HG03575 (cell line): Measurements from ENCODE around the gene ERBB4.
"Not testable (repeated sequence)": the region's sequence is repeated elsewhere in the genome, so short reads cannot be mapped to it uniquely, and the experiment has no call there.

Experiments
- ATAC-seq: cut with Tn5 transposase; IDR thresholded peaks from one replicate; pipeline ENCODE4 v1.9.1; 2021; ENCODE audit not compliant: unreplicated experiment, insufficient number of reproducible peaks, low FRiP score; ENCODE audit errors: extremely low read depth

ERBB4 gene

GRCh38 chr2:212530991-212531390 is 7.6 kb downstream of the ERBB4 start:
- ATAC-seq, result no peak

GRCh38 chr2:212530373-212530772 is 8.2 kb downstream of the ERBB4 start:
- no peak for ATAC-seq

DNA sequence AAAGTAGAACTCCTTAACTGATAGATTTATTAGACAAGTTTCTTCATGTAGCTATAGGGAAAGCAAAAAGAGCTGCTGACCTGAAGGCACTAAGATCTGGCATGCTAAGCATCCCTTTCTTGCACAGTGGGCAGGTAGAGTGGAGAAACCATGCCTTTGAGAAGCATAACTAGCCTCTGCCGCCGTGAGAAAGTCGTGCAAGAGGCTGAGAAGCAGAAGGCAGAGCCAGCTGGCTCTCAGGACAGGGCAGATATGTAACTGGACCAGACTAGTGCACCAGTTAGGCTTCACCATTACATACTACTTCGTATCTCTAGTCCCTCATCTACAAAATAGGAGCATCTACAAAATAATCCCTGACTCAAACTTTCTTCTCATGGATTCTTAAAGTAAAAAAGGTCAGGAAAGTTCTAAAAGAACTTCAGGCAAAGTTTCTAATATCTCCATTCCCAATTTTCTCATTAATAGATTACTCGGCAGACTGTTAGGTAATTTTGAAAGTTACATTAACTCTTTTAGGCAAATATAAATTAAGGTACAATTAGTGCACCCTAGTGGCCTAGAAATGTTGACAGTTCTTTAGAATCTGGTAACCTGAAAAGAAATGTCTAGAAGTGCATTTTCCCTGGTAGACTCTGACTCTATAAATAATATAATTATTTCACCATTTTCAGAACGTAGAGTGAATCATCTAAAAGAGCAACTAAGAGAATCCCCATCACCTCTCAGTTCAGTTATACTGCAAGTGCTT is 10.3 kb downstream of the ERBB4 start:
- ATAC-seq, result no peak

GRCh38 chr2:212526059-212526458 is 12.5 kb downstream of the ERBB4 start:
- no peak for ATAC-seq

DNA sequence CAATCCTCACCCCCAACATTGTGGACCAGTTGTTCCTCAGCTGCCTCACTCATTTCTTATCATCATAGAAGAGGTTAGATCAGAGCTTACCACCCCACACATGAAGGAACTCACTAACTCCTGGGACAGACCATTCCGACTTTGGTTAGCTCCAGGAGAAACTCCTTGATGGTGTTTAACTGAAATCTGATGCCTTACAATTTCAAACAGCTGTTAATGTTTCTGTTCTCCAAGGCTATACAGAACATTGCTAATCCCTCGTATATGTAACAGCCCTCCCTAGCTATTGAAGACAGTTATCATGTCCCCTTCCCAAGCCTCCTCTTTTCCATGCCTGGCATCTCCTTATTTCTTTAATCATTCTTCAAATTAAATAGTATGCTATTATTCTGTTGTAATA is 14.8 kb downstream of the ERBB4 start:
- ATAC-seq, result no peak

- ATAC-seq, result no peak
These were observed 18.3 kb downstream of the ERBB4 start for GRCh38 chr2:212520340-212520739.

DNA sequence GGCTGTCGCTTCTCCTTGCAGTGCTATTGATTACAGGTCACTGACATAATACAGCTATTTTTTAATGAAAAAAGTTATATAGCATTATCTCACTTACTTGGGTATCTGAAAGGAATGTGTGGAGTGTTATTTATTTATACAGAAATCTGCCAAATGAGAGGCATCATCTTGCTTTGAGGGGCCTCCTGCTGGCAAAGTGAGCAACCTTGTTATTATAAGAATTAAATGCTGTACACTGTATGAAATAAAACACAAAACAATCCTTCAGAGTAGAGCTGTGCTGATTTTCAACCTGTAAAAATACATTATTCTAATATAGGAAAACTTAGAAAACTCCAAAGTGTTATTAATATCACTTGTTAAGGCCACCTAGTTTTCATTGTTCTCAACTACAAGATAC is 20.9 kb downstream of the ERBB4 start:
- no peak for ATAC-seq

DNA sequence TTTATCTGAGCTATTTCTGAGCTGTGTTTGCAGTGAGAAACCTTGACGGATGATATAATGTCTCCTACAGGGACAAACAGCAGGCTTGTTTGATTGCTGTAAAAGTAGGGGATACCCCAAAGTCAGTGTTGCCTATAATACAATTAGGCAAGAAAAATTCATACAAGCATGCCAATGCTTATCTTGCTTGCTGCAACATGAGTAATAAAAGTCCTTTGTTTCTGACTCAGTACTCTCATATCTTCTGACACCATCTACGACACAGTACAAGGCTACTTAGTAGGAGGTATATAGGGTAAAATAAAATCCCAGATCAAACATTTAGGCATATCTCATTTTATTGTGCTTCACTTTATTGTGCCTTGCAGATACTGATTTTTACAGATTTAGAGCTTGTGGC is 33.0 kb downstream of the ERBB4 start:
- ATAC-seq, result no peak

- ATAC-seq, result no peak
These were observed 43.6 kb downstream of the ERBB4 start for GRCh38 chr2:212495046-212495445.

DNA sequence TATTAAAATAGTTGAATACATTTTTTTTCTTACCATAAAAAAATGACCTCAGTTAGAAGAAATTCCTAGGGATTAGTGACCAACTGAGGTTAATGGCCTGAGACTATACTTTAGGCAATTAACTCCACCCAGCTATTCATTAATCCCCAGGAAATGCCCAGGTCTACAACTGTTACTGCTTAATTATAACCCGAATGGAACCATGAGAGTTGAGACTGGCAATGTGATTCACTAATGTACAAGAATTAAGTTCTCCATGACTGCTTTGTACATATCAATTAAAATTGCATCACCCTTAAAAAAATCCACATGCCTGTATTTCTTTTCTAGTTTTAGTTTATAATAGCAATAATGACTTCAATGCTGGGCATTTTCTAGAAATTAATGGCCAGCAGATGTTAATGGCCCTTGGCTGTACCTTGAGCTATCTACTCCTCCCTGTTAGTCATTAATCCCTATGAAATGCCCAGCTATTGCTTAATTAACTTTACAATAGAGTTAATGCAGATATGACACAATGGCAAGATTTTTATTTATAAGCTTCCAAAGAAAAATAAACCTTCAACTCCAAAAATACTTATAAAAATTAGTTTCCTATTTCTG is 44.1 kb downstream of the ERBB4 start:
- no peak for ATAC-seq

DNA sequence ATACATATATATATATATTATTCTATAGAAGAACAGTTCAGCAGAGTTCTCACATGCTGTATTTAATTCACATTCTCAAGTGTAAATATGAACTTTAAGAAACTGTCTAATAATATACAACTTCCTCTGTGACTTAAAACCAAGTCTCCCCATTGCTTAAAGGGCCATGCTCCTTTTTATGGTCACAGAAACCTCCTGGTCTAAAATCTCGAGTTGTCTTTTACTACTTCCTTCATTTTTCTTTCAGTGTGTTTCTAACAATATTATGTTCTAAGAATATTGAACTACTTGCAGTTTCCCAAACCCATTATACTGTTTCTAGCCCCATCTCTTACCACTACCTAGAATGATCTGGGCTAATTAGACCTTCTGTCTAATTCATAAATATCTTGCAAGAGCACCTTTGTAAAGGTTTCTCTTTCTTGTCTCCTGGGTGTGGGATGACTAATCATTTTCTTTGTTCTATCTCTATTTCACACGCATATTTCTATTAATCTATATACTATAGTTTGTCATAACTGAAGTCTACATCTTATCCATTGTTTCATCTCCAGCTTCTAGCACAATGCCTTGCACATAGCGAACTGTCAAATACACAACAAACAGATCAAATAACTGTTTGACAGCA is 48.8 kb downstream of the ERBB4 start:
- ATAC-seq, result peak; percentile 68

- no peak for ATAC-seq
These were observed 50.0 kb downstream of the ERBB4 start for GRCh38 chr2:212488611-212489010.

DNA sequence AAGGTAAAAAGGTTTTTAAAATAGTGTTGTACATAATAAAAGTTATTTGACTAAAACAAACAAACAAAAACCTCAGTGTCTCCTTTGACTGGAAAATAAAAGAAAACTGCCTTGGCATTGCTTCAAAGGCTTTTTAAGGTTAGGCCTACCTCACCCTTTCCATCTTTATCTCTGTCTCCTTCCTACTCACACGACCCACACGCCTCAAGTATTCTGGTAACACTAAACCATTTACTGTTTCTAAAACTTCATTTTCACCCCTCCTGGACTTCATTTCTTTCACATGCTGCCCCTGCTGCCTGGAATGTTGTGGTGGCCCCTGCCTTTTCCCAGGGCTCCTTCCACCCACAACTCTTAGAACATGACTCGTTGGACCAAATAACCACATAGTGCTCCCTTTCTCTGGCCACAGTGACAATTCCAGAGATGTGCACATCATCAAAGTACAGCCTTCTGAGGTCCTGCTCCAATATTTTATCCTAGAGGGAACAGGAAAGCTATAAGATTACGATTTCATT is 54.0 kb downstream of the ERBB4 start:
- no peak for ATAC-seq

DNA sequence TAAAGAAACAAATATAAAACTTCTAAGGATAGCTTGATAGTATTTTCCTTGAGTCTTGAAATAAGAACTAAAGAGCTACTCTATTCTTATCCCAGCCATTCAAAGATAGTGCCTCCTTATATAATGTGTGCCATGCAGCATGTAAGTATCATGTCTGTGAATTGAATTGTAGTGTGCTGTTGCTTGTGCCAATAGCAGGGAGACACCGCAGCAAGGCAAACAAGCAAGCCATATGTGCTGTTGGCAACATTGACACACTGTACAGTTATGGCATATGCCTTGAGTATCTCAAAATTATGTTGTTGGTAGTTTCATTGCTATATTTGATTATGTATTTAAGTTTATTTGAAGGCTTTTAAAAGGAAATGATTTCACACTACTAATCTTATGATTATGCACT is 58.2 kb downstream of the ERBB4 start:
- ATAC-seq, result no peak

GRCh38 chr2:212477571-212477970 is 61.0 kb downstream of the ERBB4 start:
- no peak for ATAC-seq

DNA sequence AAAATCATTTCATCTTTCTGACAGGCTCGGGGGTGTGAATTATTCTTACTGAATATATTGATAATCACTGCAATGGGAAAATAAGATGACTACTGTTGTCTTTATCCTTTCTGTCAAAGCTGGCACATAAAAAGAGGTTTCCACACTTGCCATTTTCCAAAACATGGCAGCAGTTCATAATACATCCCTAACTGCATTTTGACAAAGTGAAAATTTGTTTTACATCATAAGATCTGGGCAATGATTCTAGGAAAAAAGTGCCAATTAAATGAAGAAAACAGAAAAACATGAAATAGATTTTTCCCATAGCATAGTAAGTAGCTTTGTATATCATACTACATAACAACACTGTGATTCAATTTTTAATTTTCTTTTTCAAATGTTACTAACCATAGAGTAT is 65.4 kb downstream of the ERBB4 start:
- ATAC-seq, result no peak

GRCh38 chr2:212467551-212467950 is 71.1 kb downstream of the ERBB4 start:
- ATAC-seq, result not testable (repeated sequence)

GRCh38 chr2:212465456-212465855 is 73.1 kb downstream of the ERBB4 start:
- no peak for ATAC-seq

DNA sequence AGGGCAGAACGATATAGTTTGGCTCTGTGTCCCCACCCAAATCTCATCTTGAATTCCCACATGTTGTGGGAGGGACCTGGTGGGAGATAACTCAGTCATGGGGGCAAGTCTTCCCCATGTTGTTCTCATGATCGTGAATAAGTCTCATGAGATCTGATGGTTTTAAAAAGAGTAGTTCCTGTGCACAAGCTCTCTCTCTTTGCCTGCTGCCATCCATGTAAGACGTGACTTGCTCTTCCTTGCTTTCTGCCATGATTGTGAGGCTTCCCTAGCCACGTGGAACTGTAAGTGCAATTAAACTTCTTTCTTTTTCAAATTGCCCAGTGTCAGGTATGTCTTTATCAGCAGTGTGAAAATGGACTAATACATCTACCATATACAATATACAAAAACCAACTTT is 76.9 kb downstream of the ERBB4 start:
- ATAC-seq, result not testable (repeated sequence)

DNA sequence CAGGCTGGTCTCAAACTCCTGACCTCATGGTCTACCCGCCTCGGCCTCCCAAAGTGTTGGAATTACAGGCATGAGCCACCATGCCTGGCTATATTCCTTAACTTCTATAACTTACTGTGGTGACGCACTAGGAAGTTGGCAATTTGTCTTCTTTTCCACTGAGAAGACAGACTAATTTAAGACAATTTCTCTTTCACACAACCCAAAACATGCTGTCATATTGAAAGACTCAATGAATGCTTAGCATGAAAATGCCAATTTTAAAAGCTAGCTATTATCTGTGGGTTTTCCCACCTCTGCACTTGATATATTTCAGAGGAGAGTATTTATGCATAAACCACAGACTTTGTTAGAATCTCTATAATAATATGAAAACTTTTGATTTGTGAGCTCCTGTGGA is 84.5 kb downstream of the ERBB4 start:
- no peak for ATAC-seq
